ENCODE results near the gene OR2A25. TPM values are rescaled to one million over a fixed set of nuclear protein-coding genes. Genes with fewer than 3 reads are reported as not detected.

Gene OR2A25
- polyA plus RNA-seq, 3 donors: not detected

- H3K36me3 Mint-ChIP-seq: no peaks in the 10 kb centered on the region
- H3K27ac ChIP-seq (ENCODE audit: low read depth in 1 of 2, low read length in 2 of 2): no peak overlapping the region
- no peaks in the 10 kb centered on the region for H3K79me2 ChIP-seq (ENCODE audit: insufficient read depth, low read length)
- H3K27me3 ChIP-seq (ENCODE audit: control insufficient read depth in 2 of 2, insufficient read depth in 2 of 2, low read length in 2 of 2): no peaks in the 10 kb centered on the region
- H3K36me3 ChIP-seq (replicated peaks in 1 of 2; ENCODE audit: control insufficient read depth in 1 of 2, insufficient read depth in 2 of 2, low read length in 2 of 2): no peaks in the 10 kb centered on the region
- no peak overlapping the region for H3K9ac ChIP-seq (ENCODE audit: insufficient read depth, low read length, poor library complexity, severe bottlenecking)
- no peaks in the 10 kb centered on the region for H3K4me1 ChIP-seq (ENCODE audit: control insufficient read depth in 1 of 2, insufficient read depth in 2 of 2, low read length in 2 of 2)
- H3K4me1 Mint-ChIP-seq: no peaks in the 10 kb centered on the region
- intact Hi-C loops (cut with micrococcal nuclease): no loop called here
- no peak for TF ChIP-seq CTCF (IDR thresholded peaks at IDR 0.05)
- no peak overlapping the region for H3K27ac Mint-ChIP-seq
- no peak for DNase-seq
- no peak overlapping the region for H2AFZ ChIP-seq (ENCODE audit: insufficient read depth, low read depth, low read length, poor library complexity, severe bottlenecking)
- H4K20me1 ChIP-seq (ENCODE audit: insufficient read depth, low read length): no peaks in the 10 kb centered on the region
- no peak overlapping the region for H3K4me3 ChIP-seq (replicated peaks in 1 of 3; ENCODE audit: low read depth in 2 of 3, low read length in 3 of 3)
- H3K4me3 Mint-ChIP-seq: no peak overlapping the region
- peaks cover 0 to 2% (median 0%) of the 10 kb centered on the region in 3 donors for H3K27me3 Mint-ChIP-seq (ENCODE audit: low read depth in 3 of 3)
- no peak overlapping the region for H3K4me2 ChIP-seq (replicated peaks; ENCODE audit: extremely low read depth, low read length, poor library complexity, severe bottlenecking)
- H3K9me3 ChIP-seq (replicated peaks in 1 of 2; ENCODE audit: control insufficient read depth in 1 of 2, insufficient read depth in 1 of 2, low read length in 2 of 2): no peaks in the 10 kb centered on the region
- peaks cover 0 to 2% (median 0%) of the 10 kb centered on the region in 7 donors for H3K9me3 Mint-ChIP-seq
Measured at GRCh38 chr7:144102041-144102440, 32.4 kb downstream of the OR2A25 start.

- no peak for TF ChIP-seq CTCF (IDR thresholded peaks at IDR 0.05)
- Mint-ChIP-seq H3K27ac (no peak overlapping the region), H3K4me3 (no peak overlapping the region), H3K36me3 (no peaks in the 10 kb centered on the region), H3K9me3 (peaks cover 0 to 2% (median 0%) of the 10 kb centered on the region in 7 donors), H3K27me3 (ENCODE audit: low read depth in 3 of 3) (peaks cover 0 to 4% (median 0%) of the 10 kb centered on the region in 3 donors), H3K4me1 (no peaks in the 10 kb centered on the region)
- Histone ChIP-seq H3K27me3 (ENCODE audit: control insufficient read depth in 2 of 2, insufficient read depth in 2 of 2, low read length in 2 of 2) (no peaks in the 10 kb centered on the region), H3K36me3 (replicated peaks in 1 of 2; ENCODE audit: control insufficient read depth in 1 of 2, insufficient read depth in 2 of 2, low read length in 2 of 2) (no peaks in the 10 kb centered on the region), H4K20me1 (ENCODE audit: insufficient read depth, low read length) (no peaks in the 10 kb centered on the region), H3K27ac (ENCODE audit: low read depth in 1 of 2, low read length in 2 of 2) (no peak overlapping the region), H3K79me2 (ENCODE audit: insufficient read depth, low read length) (no peaks in the 10 kb centered on the region), H3K4me3 (replicated peaks in 1 of 3; ENCODE audit: low read depth in 2 of 3, low read length in 3 of 3) (no peak overlapping the region), H3K4me1 (ENCODE audit: control insufficient read depth in 1 of 2, insufficient read depth in 2 of 2, low read length in 2 of 2) (no peaks in the 10 kb centered on the region), H3K9ac (ENCODE audit: insufficient read depth, low read length, poor library complexity, severe bottlenecking) (no peak overlapping the region), H2AFZ (ENCODE audit: insufficient read depth, low read depth, low read length, poor library complexity, severe bottlenecking) (no peak overlapping the region), H3K4me2 (replicated peaks; ENCODE audit: extremely low read depth, low read length, poor library complexity, severe bottlenecking) (no peak overlapping the region), H3K9me3 (replicated peaks in 1 of 2; ENCODE audit: control insufficient read depth in 1 of 2, insufficient read depth in 1 of 2, low read length in 2 of 2) (no peaks in the 10 kb centered on the region)
- intact Hi-C loops (cut with micrococcal nuclease): no loop called here
- no peak for DNase-seq
Measured at GRCh38 chr7:144105211-144105610, 35.6 kb downstream of the OR2A25 start.
